Hepatocyte (in vitro differentiated cells): ENCODE data around the gene SLC34A1. TPM values are rescaled to one million over a fixed set of nuclear protein-coding genes. Genes with fewer than 3 reads are reported as not detected.
"Not testable (repeated sequence)": the region's sequence is repeated elsewhere in the genome, so short reads cannot be mapped to it uniquely, and the experiment has no call there.

ENCODE experiments used
- DNase-seq: peaks from one replicate; pipeline ENCODE4 v3.0.0-alpha.2; 2016; ENCODE audit warnings: low spot score
- H2AFZ ChIP-seq: fragments of 200-600 bp; sonication (generic); 2 replicates; pipeline ENCODE4 v1.6.0; 2016; ENCODE audit warnings: antibody characterized with exemption, mild to moderate bottlenecking
- H3K27ac ChIP-seq: fragments of 200-600 bp; sonication (generic); 2 replicates; pipeline ENCODE4 v1.5.1; 2016; ENCODE audit warnings: mild to moderate bottlenecking
- H3K27me3 ChIP-seq: fragments of 200-600 bp; sonication (generic); 2 replicates; pipeline ENCODE4 v1.6.1; 2016
- H3K36me3 ChIP-seq: fragments of 200-600 bp; sonication (generic); replicated peaks from 2 replicates; pipeline ENCODE4 v1.5.1; 2016; ENCODE audit warnings: low read depth; ENCODE audit not compliant: insufficient read depth
- H3K4me1 ChIP-seq: fragments of 200-600 bp; sonication (generic); 2 replicates; pipeline ENCODE4 v1.5.1; 2016; ENCODE audit warnings: mild to moderate bottlenecking, moderate library complexity; ENCODE audit not compliant: insufficient read depth
- H3K4me2 ChIP-seq: fragments of 200-600 bp; sonication (generic); 2 replicates; pipeline ENCODE4 v1.6.0; 2016
- H3K4me3 ChIP-seq: fragments of 200-600 bp; sonication (generic); 2 replicates; pipeline ENCODE4 v1.5.1; 2016; ENCODE audit warnings: mild to moderate bottlenecking
- H3K79me2 ChIP-seq: fragments of 200-600 bp; sonication (generic); 2 replicates; pipeline ENCODE4 v1.6.0; 2017; ENCODE audit warnings: mild to moderate bottlenecking
- H3K9me2 ChIP-seq: fragments of 200-600 bp; sonication (generic); replicated peaks from 2 replicates; pipeline ENCODE4 v1.6.0; 2017; ENCODE audit warnings: mild to moderate bottlenecking; ENCODE audit not compliant: insufficient read depth
- H3K9me3 ChIP-seq: fragments of 200-600 bp; sonication (generic); 2 replicates; pipeline ENCODE4 v1.5.1; 2016; ENCODE audit warnings: low read depth, mild to moderate bottlenecking
- H4K20me1 ChIP-seq: fragments of 200-600 bp; sonication (generic); 2 replicates; pipeline ENCODE4 v1.6.0; 2016; ENCODE audit warnings: mild to moderate bottlenecking; ENCODE audit not compliant: insufficient read depth, poor library complexity, severe bottlenecking
- CTCF ChIP-seq: fragments of 200-600 bp; sonication (generic); IDR thresholded peaks from 2 replicates; pipeline ENCODE4 v1.5.1; 2016; ENCODE audit warnings: antibody characterized with exemption, mild to moderate bottlenecking; ENCODE audit not compliant: poor library complexity
- EZH2 ChIP-seq: fragments of 200-600 bp; sonication (generic); IDR thresholded peaks from 2 replicates; pipeline ENCODE4 v1.6.1; 2016; ENCODE audit warnings: antibody characterized with exemption, mild to moderate bottlenecking, borderline replicate concordance
- EZH2phosphoT487 ChIP-seq: fragments of 200-600 bp; sonication (generic); IDR thresholded peaks from one replicate; pipeline ENCODE4 v1.6.1; 2018; ENCODE audit warnings: antibody characterized with exemption, mild to moderate bottlenecking, low read depth, moderate library complexity; ENCODE audit not compliant: unreplicated experiment, severe bottlenecking
- whole genome bisulfite sequencing: methylation state at CpG from one replicate; pipeline ENCODE4 v1.1.6; 2016; ENCODE audit warnings: low lambda C conversion rate; ENCODE audit errors: missing lambda C conversion rate; 5-methylcytosine and 5-hydroxymethylcytosine counted together
- polyA plus RNA-seq: library from polyadenylated mRNA; unstranded; fragments of >200 nt; fragmentation: Nextera tagmentation; extraction: Ambion mirVana; gene quantifications from 2 replicates; pipeline ENCODE4 v1.2.1, GENCODE V29; 2016
- total RNA-seq: library from RNA; depleted of rRNA; stranded (reverse); fragments of >200 nt; gene quantifications from 2 replicates; pipeline ENCODE4 v1.2.3, GENCODE V29; 2014

SLC34A1 gene
- total and polyA plus RNA-seq, 2 experiments from 2014 or later: not detected

DNA sequence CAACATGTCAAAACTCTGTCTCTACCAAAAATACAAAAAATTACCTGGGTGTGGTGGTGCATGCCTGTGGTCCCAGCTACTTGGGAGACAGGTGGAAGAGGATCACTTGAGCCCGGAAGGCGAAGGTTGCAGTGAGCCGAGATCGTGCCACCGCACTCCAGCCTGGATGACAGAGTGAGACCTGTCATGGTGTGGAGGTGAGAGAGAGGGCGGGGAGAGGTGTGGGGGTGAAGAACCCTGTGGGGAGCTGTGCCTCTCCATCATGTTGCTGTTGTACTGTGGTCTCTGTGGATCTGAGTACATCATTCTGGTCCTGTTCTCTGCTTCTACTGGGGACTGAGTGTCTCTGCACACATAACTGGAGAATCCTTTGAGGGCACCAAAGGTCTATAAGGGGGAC is 11.3 kb upstream of the SLC34A1 start:
- Histone ChIP-seq H3K9me2 (no peaks in the 10 kb centered on the region), H3K4me3 (no peak overlapping the region), H3K79me2 (peaks cover 5% of the 10 kb centered on the region), H3K9me3 (no peaks in the 10 kb centered on the region), H3K36me3 (no peaks in the 10 kb centered on the region), H2AFZ (no peak overlapping the region), H3K4me1 (peaks cover under 1% of the 10 kb centered on the region), H3K27ac (no peak overlapping the region), H4K20me1 (no peaks in the 10 kb centered on the region), H3K4me2 (peak overlapping the region; percentile 89), H3K27me3 (no peaks in the 10 kb centered on the region)
- WGBS: 93% methylated on average over 6 of the region's 6 CpGs
- TF ChIP-seq CTCF (no peak), EZH2phosphoT487 (no peak), EZH2 (no peak)
- DNase-seq: no peak

- WGBS: 60% methylated on average over 6 of the region's 6 CpGs
- Histone ChIP-seq H3K79me2 (peaks cover 5% of the 10 kb centered on the region), H3K27me3 (no peaks in the 10 kb centered on the region), H3K4me1 (peaks cover 9% of the 10 kb centered on the region), H3K9me3 (no peaks in the 10 kb centered on the region), H2AFZ (no peak overlapping the region), H3K4me3 (no peak overlapping the region), H3K36me3 (no peaks in the 10 kb centered on the region), H3K27ac (no peak overlapping the region), H3K4me2 (no peak overlapping the region), H4K20me1 (no peaks in the 10 kb centered on the region), H3K9me2 (no peaks in the 10 kb centered on the region)
- no peak for DNase-seq
- TF ChIP-seq EZH2phosphoT487 (no peak), CTCF (no peak), EZH2 (no peak)
These were observed 10.4 kb upstream of the SLC34A1 start for GRCh38 chr5:177373806-177374205.

DNA sequence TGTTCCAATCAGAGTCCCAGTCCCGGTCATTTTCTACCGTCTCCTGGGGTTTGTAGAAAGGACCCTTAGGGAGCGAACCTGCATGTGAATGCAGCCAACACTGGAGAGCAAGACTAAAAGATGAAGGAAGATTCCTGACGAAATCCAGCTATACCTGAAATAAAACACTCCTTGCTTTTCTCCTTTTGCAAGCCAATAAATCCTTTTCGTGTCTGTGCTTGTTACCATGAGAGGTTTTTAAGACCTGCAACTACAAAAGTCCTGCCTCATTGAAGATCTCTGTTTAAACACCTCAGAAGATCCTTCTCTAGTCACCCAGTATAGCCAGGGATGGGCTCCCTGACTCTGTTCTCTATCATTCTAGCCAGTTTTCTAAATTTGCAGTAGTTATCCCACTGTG is 10.0 kb upstream of the SLC34A1 start:
- peaks cover 5% of the 10 kb centered on the region for H3K79me2 ChIP-seq
- peaks cover 12% of the 10 kb centered on the region for H3K4me1 ChIP-seq
- H3K4me2 ChIP-seq: no peak overlapping the region
- no peaks in the 10 kb centered on the region for H4K20me1 ChIP-seq
- TF ChIP-seq EZH2phosphoT487 (no peak), EZH2 (no peak), CTCF (no peak)
- H3K27me3 ChIP-seq: no peaks in the 10 kb centered on the region
- no peak for DNase-seq
- no peaks in the 10 kb centered on the region for H3K9me3 ChIP-seq
- H3K9me2 ChIP-seq: no peaks in the 10 kb centered on the region
- no peak overlapping the region for H2AFZ ChIP-seq
- H3K27ac ChIP-seq: no peak overlapping the region
- no peaks in the 10 kb centered on the region for H3K36me3 ChIP-seq
- 66% methylated on average over 5 of the region's 5 CpGs for WGBS
- H3K4me3 ChIP-seq: no peak overlapping the region

- not testable (repeated sequence) for H2AFZ ChIP-seq, H3K79me2 ChIP-seq, H3K9me3 ChIP-seq, H3K4me2 ChIP-seq, H3K4me3 ChIP-seq, H4K20me1 ChIP-seq, DNase-seq, H3K9me2 ChIP-seq, H3K36me3 ChIP-seq, H3K27ac ChIP-seq, H3K27me3 ChIP-seq
- H3K4me1 ChIP-seq: peaks cover 13% of the 10 kb centered on the region
- WGBS: 83% methylated on average over 5 of the region's 5 CpGs
These were observed 8.7 kb upstream of the SLC34A1 start for GRCh38 chr5:177375516-177375915.
